Ishikawa (cell line): Measurements from ENCODE around the gene DHX8.

Source experiments
- CEBPB ChIP-seq: IDR thresholded peaks from 2 replicates; pipeline ENCODE4 v1.6.1; 2012
- CREB1 ChIP-seq: IDR thresholded peaks from 2 replicates; pipeline ENCODE4 v1.6.1; 2012; ENCODE audit warnings: low read depth
- EGR1 ChIP-seq: IDR thresholded peaks from 2 replicates; pipeline ENCODE4 v1.6.1; 2012
- EP300 ChIP-seq: IDR thresholded peaks from 2 replicates; pipeline ENCODE4 v1.6.1; 2012; ENCODE audit warnings: borderline replicate concordance
- FOXM1 ChIP-seq: IDR thresholded peaks from 2 replicates; pipeline ENCODE4 v1.6.1; 2012; ENCODE audit warnings: low read depth, borderline replicate concordance
- NFIC ChIP-seq: IDR thresholded peaks from 2 replicates; pipeline ENCODE4 v1.6.1; 2012
- RAD21 ChIP-seq: IDR thresholded peaks from 2 replicates; pipeline ENCODE4 v1.6.1; 2012; ENCODE audit warnings: low read depth
- TAF1 ChIP-seq: IDR thresholded peaks from 2 replicates; pipeline ENCODE4 v1.6.1; 2012; ENCODE audit warnings: low read depth, mild to moderate bottlenecking
- TCF12 ChIP-seq: IDR thresholded peaks from 2 replicates; pipeline ENCODE4 v1.6.1; 2012; ENCODE audit warnings: low read depth
- TEAD4 ChIP-seq: IDR thresholded peaks from 2 replicates; pipeline ENCODE4 v1.6.1; 2012
- YY1 ChIP-seq: IDR thresholded peaks from 2 replicates; pipeline ENCODE4 v1.6.1; 2012; ENCODE audit warnings: low read depth
- ZBTB7A ChIP-seq: IDR thresholded peaks from 2 replicates; pipeline ENCODE4 v1.6.1; 2012; ENCODE audit warnings: low read depth
- TF ChIP-seq, protein P1 (sequence below): IDR thresholded peaks from 2 replicates; pipeline ENCODE4 v1.6.1; 2012
- TF ChIP-seq, protein P2 (sequence below): IDR thresholded peaks from 2 replicates; pipeline ENCODE4 v1.6.1; 2012; ENCODE audit warnings: low read depth, mild to moderate bottlenecking
- TF ChIP-seq, protein P3 (sequence below): IDR thresholded peaks from 2 replicates; pipeline ENCODE4 v1.6.1; 2012

The DHX8 gene

DNA sequence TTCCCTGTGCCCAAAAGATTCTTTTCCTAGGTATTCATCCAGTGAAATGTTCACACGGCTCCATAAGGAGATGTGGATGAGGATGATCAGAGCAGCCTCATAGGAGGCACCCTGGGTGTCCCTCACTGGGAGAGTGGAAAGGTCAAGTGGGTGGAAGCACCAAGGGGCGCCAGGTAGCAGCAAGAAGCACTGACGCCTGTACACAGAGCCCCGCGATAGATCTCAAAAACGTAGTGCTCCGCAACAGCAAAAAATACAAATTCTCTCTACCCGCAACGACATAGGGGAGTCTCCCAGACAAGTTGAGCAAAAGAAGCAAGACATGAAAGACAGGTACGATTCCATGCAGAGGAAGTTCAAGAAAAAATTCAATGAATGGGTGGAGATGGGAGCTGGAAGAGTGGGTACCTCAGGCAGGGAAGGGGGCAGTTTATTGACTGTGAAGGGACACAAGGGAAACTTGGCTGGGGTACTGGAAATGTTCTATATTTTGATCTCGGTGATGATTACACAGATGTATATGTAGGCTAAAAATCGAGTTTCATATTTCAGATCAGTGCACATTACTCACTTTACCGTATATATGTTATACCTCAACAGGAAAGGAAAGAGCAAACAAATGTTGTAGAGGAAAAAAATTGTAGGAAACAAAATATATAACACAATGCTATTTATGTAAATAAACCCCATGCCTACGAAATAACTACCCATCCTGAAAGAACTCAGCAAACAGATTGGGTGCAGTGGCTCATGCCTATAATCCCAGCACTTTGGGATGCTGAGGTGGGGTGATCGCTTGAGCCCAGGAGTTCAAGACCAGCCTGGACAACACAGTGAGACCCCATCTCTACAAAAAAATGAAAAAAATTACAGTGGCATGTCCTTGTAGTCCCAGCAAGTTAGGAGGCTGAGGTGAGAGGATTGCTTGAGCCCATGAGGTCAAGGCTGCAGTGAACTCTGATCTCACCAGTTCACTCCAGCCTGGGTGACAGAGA lies 80.1 kb downstream of the DHX8 start:
- TF ChIP-seq, protein P1, sequence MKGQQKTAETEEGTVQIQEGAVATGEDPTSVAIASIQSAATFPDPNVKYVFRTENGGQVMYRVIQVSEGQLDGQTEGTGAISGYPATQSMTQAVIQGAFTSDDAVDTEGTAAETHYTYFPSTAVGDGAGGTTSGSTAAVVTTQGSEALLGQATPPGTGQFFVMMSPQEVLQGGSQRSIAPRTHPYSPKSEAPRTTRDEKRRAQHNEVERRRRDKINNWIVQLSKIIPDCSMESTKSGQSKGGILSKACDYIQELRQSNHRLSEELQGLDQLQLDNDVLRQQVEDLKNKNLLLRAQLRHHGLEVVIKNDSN: no peak
- no peak for TF ChIP-seq EGR1
- TF ChIP-seq, protein P2, sequence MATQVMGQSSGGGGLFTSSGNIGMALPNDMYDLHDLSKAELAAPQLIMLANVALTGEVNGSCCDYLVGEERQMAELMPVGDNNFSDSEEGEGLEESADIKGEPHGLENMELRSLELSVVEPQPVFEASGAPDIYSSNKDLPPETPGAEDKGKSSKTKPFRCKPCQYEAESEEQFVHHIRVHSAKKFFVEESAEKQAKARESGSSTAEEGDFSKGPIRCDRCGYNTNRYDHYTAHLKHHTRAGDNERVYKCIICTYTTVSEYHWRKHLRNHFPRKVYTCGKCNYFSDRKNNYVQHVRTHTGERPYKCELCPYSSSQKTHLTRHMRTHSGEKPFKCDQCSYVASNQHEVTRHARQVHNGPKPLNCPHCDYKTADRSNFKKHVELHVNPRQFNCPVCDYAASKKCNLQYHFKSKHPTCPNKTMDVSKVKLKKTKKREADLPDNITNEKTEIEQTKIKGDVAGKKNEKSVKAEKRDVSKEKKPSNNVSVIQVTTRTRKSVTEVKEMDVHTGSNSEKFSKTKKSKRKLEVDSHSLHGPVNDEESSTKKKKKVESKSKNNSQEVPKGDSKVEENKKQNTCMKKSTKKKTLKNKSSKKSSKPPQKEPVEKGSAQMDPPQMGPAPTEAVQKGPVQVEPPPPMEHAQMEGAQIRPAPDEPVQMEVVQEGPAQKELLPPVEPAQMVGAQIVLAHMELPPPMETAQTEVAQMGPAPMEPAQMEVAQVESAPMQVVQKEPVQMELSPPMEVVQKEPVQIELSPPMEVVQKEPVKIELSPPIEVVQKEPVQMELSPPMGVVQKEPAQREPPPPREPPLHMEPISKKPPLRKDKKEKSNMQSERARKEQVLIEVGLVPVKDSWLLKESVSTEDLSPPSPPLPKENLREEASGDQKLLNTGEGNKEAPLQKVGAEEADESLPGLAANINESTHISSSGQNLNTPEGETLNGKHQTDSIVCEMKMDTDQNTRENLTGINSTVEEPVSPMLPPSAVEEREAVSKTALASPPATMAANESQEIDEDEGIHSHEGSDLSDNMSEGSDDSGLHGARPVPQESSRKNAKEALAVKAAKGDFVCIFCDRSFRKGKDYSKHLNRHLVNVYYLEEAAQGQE: no peak

DNA sequence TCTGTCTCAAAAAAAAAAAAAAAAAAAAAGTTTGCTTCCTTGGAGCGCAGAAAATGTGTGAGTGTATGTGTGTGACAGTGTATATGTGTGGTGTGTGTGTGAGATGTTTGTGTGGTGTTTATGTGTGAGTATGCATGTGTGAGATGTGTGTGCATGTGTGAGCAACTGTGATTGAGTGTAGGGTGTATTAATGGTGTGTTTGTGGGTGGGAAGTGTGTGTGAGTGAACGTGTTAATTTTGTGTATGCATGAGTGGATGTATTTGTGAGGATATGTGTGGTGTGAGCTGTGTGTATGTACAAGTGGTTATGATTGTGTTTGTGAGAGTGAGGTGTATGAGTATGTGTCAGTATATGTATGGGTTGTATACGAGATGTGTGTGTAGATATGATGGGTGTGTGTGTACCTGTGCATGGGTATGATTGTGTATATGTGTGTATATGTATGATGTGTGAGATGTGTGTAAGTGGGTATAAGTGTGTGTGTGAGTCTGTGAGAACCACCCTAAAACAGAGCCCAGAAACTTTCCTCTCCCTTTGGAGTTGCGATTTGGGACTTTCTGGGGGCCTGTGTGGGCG lies 84.8 kb downstream of the DHX8 start:
- TF ChIP-seq, protein P3, sequence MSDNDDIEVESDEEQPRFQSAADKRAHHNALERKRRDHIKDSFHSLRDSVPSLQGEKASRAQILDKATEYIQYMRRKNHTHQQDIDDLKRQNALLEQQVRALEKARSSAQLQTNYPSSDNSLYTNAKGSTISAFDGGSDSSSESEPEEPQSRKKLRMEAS: no peak
- TF ChIP-seq, protein P2: no peak
- TF ChIP-seq FOXM1 (no peak), CREB1 (no peak), CEBPB (no peak), TEAD4 (no peak), RAD21 (no peak), YY1 (no peak), NFIC (no peak), TAF1 (no peak), EP300 (no peak), EGR1 (no peak), ZBTB7A (no peak), TCF12 (no peak)
- TF ChIP-seq, protein P1: no peak

DNA sequence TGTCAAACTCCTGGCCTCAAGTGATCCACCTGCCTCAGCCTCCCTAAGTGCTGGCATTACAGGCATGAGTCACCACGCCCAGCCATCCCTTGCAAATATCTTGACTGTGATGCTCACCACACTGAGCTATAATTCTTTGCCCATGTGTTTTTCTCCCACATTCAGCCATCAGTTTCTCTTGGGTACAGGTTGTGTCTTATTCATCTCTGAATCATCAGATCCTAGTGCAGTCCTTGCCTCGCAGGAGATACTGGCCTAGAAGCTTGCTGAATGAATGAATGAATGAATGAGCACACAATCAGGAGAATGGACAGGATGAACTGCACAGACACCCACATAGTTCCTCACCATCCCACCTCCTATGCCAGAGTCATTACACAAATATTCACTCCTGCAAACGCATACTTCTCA lies 86.7 kb downstream of the DHX8 start:
- TF ChIP-seq EP300 (no peak), FOXM1 (no peak), TAF1 (no peak), TEAD4 (no peak), NFIC (no peak), RAD21 (no peak), EGR1 (no peak), ZBTB7A (no peak), TCF12 (no peak), CREB1 (no peak), CEBPB (no peak), YY1 (no peak)
- TF ChIP-seq, protein P1: no peak
- TF ChIP-seq, protein P3: no peak
- TF ChIP-seq, protein P2: no peak
